ENCODE measurements around the gene CFAP46.
"Not testable (repeated sequence)": the region's sequence is repeated elsewhere in the genome, so short reads cannot be mapped to it uniquely, and the experiment has no call there.

Gene CFAP46

DNA sequence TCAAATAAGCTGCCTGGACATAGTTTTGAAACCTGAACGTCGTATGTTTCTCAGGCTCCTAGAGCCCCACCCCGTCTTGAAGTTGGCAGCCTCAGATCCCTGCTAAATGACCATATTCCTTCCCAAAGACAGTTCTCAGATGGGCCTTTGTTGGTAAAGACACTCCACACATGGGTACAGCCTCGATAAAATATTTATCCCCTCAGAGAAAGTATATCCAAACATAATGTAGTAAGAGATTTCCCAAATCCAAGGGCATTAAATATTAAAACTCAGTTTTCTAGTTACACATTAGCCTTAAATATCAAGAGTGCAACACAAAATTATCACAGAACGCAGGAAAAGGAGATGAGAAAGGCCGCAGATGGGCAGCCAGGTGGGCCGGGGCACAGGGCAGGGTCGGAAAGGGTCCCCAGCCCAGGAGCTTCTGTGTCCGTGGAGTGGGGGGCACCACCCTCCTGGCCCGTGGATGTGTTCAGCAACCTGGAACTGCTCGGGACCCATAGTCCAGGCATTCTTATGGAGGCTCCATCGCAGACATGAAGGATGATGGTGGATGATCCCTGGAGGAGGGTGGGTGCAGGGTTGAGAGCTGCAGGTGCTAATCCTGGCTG is 1.5 kb upstream of the CFAP46 start:
- no peak for DNase-seq (ENCODE audit: low spot score)

DNA sequence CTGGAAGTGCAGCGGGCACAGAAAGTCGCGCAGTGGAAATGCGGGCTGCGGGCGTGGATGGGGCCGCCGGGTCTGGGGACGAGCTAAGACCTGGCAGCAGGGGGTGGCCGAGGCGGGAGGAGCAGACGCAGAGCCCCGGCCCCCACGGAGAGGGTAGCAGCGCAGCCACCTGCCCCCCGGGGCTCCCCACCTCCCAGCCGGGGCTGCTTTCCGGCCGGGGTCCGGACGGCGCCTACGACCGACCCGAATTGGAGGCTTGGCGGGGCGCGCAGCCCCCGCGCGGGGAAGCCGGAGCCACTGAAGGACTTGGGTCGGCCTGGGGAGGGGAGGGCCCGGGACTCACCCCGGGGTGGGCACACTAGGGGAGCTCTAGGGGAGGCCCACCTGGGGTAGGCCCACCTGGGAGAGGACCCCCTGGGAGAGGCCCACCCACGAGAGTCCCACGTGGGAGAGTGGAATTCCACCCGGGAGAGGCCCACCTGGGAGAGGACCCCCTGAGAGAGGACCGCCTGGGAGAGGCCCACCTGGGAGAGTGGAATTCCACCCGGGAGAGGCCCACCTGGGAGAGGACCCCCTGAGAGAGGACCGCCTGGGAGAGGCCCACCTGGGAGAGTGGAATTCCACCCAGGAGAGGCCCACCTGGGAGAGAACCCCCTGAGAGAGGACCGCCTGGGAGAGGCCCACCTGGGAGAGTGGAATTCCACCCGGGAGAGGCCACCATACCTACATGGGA is 854 bp upstream of the CFAP46 start:
- DNase-seq (ENCODE audit: low spot score), result no peak

DNA sequence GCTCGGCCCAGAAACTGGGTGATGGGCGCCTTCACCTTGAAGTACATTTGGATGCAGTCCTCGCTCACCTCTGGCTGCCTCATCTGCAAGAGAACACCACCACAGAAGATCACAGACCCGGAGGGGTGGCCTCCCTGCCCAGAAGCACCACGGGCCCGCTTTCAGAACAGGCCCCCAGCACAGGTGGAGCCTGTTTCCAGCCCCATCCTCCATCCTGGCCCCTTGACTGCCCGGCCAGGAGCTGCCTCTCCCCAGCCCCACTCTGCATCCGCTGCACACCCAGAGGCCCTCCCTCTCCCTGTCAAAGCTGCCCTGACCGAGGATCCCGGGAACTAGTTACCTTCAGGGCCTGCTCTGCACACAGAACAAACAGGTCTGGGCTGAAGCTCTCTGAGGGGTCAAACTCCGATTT is 724 bp downstream of the CFAP46 start:
- DNase-seq (ENCODE audit: low spot score), result no peak

DNA sequence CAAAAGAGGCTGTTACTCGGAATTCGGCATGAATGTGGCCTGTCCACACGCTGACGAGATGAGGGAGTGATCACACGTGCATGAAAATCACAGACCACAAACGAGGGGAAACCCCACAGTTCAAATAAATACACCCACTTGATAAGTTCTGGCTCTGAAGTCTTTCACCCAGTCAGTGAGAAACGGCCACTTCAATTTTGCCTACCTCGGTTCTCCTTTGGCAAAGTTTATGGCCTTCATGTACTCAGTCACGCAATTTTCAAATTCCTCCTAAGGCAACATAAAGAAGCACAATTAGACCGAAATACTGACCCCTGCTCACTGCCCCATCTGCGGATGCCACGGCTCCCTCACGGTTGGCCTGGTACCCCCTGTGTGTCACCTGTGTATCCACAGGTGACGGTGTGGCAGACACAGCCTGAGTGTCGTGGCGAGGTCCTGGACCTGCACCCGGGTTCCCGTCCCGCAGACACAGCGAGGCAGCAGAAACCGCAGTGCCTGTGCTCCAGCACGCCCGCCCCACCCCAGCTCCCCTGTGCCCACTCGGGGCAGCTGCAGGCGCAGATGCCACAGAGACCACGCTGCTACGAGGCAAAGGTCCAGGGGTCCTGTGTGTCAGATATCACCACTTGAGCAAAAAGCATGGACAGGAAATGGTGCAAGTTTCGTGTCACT is 1.4 kb downstream of the CFAP46 start:
- no peak for DNase-seq (ENCODE audit: low spot score)

DNA sequence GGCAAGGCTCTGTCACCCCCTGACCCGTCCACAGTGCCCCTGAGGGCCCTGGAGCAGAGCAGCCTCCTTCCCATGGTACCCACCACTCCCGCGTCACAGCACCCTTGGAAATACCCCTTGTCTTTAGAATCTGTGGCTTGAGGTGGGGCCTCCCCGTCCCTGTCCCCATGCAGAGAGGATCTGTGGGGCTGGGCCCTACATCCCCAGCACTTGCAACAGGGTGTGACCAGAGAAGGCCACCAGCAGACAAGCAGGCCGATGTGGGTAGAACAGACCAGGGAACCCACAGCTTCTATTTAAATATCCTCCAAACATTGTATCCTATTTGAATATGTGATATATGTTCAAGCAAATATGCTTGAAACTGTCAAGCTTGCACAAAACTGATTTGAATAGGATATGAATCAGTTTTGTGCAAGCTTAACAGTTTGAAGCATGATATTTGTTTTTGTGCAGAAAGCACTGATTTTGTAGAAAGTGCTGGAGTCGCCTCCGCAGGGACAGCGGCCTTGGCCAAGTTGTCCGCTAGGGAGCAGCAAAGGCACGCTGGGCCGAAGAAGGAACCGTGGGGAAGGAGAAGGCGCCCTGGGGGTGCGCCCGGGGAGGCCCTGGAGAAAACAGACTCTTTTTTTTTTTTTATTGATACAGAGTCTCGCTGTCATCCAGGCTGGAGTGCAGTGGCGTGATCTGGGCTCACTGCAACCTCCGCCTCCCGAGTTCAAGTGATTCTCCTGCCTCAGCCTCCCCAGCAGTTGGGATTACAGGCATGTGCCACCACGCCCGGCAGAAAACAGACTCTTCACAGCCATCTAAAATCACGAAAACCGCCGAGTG is 2.2 kb downstream of the CFAP46 start:
- DNase-seq (ENCODE audit: low spot score), result peak; percentile 20

DNA sequence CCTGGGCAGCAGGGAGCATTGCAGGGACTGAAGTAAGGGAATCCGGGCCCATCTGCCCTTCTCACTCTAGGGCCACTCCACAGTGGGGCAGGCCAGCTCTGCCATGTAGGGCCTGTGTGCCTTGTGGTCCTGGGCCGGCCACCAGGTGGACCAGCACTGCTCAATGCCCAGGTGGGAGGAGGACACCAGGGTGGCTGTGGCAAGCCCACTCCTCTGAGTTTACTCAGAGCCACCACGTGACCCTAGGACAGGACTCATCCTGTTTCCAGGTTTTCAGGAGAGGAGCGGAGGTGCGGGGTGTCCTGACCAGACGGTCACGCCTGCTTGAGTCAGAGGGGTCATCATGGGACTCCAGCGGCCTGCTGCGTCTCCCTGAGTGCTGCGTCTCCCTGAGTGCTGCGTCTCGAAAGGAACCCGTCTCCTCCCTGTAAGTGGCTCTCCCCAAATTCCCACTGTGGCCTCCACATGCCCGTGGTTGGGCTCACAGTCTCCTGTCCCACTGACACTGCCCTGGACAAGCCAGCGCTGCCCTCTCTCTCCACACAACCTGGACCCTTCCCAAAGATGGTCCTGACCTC is 2.9 kb downstream of the CFAP46 start:
- DNase-seq (ENCODE audit: low spot score), result no peak

DNA sequence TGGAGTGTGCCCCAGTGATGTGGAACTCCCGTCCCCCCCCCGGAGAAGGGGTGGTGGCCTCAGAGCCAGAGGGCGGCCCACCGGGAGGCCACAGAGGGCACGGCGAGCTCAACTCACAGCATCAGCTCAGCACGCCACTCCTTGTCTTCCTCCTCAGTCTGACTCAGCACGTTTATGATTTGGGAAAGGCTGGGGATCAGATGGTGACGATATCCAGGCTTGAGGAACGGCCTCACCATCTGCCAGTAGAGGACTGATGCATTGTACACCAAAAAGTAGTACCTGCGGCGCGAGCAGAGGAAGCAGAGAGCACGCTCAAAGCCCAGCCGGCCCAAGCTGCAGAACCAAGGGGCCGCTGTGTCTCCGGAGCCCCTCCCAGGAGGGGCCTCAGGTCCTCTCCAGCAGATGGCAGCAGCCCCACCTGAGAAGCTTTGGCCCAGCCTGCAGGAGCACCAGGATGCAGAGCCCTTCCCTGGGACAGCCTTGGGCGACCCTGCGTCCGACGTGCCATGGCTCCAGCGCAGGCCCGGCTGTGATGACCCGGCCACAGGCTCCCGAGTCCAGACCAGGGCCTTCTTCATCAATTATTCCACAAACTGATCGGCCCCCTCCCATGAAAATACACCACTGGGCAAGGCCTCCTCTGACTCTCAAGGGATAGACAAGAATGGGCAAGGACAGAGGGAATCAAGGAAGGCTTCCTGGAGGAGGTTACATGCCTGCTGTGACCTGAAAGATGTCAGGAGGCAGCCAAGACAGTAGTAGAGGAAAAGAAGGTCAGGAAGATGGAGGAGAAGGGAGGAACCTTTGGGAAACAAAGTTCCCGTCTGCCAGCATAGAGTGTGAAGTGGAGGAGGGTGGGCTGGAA is 3.7 kb downstream of the CFAP46 start:
- no peak for DNase-seq (ENCODE audit: low spot score)

DNA sequence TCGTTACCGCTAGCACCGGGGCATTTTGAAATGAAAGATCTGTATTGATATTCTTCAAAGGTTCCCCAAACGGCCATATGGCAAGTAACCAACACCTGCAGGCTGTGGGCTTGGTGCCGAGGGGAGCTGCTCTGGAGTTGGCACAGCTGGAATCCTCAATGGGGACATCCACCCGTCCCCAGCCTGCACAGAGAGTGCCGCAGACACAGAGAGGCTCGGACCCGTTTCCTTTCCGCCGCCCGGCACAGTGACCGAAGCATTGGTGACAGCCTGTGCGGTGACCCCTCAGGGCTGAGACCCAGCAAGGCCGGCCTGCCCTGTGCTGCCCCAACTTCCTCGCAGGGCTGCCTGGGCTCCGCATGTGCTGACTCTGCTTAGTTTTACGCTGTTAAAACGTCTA is 4.5 kb downstream of the CFAP46 start:
- no peak for DNase-seq (ENCODE audit: low spot score)

DNA sequence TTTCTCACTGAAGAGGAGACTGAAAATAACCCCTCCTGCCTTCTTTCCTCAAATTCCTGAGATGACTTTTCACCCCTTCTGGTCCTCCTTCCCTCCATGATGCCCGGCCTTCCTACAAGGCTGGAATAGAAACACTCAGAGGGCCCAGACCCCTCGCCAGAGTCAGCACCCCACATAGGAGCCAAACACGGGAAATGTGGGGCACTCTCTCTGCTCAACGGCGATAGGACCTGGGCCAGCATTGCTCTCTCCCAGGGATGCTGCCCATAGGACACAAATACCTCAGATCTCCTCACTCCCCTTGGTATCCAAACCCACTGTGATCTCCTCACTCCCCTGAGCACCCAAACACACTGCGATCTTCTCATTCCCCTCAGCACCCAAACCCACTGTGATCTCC is 7.4 kb downstream of the CFAP46 start:
- DNase-seq (ENCODE audit: low spot score), result no peak

DNA sequence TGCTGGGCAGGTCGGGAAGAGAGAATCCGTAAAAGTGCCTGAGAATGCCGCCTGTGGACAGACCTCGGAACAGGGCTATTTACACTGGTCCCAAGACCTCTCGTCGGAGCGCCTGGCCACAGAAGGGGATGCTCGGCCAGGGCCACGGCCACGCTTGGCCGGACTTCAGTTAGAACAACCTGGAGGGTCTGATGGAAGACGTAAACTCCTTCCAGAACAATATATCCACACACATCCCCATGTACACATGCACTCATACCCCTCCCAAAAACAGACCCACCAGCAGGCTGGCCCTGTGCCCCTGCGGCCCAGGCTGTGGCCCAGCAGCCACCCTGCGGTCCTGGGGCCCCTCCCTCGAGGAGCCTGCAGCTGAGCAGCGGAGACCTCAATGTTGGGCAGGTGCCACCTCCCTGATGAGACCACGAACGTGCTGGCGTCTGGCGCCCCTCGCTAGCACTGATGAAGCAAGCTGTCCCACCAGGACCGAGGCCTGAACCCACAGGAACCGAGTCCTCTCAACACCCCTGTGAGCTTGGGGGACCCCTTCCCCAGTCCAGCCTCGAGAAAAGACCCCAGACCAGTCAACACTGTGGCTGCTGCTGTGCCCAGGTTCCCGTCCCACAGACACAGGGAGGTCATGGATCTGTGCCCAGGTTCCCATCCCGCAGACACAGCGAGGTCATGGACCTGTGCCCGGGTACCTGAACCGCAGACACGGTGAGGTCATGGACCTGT is 8.9 kb downstream of the CFAP46 start:
- no peak for DNase-seq (ENCODE audit: low spot score)

DNA sequence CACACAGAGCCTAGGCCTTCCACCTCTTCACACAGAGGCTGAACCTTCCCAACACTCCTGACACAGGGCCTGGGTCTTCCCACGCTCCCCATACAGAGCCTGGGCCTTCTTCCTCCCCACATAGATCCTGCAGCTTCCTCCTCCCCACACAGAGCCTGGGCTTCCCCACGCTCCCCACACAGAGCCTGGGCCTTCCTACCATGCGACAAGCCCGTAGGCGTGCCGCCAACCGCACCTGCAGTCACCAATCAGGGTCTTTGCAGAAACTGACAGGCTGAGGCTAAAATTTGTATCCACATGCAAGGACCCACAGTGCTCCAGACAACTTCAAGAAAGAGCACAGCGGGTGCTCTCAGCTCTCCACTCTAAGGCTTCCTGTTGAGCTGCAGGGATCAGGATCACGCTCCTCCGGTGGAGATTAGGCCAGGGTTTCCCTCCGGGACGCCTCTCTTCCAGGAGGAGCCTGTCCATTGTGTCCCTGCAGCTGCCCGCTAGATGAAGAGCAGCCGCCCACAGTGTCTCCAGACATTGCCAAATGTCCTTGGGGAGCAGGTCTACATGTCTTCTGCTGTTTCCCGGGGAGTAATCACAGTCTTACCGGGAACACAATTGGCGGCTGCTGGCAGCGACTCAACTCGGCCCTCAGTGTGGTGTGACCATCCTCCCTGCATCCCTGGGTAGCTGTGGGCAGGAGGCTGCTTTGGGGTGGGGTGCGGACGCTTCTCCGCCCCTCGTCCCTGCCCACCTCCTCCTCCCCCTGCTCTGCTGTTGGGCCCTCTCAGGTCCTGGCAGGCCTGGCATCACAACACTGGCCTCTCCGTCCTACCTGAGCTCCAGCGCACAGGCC is 9.7 kb downstream of the CFAP46 start:
- peak; percentile 7 for DNase-seq (ENCODE audit: low spot score)

DNA sequence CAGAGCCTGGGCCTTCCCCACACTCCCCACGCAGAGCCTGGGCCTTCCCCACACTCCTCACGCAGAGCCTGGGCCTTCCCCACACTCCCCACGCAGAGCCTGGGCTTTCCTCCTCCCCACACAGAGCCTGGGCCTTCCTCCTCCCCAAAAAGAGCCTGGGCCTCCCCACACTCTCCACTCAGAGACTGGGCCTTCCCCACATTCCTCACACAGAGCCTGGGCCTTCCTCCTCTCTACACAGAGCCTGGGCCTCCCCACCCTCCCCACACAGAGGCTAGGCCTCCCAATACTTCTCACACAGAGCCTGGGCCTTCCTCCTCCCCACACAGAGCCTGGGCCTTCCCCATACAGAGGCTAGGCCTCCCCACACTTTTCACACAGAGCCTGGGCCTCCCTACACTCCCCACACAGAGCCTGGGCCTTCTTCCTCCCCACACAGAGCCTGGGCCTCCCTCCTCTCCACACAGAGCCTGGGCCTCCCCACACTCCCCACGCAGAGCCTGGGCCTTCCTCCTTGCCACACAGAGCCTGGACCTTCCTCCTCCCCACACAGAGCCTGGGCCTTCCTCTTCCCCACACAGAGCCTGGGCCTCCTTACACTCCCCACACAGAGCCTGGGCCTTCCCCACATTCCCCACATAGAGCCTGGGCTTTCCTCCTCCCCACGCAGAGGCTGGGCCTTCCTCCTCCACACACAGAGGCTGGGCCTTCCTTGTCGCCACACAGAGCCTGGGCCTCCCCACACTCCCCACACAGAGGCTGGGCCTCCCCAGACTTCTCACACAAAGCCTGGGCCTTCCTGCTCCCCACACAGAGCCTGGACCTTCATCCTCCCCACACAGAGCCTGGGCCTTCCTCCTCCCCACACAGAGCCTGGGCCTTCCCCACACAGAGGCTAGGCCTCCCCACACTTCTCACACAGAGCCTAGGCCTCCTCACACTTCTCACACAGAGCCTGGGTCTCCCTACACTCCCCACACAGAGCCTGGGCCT is 10.8 kb downstream of the CFAP46 start:
- not testable (repeated sequence) for DNase-seq (ENCODE audit: low spot score)

DNA sequence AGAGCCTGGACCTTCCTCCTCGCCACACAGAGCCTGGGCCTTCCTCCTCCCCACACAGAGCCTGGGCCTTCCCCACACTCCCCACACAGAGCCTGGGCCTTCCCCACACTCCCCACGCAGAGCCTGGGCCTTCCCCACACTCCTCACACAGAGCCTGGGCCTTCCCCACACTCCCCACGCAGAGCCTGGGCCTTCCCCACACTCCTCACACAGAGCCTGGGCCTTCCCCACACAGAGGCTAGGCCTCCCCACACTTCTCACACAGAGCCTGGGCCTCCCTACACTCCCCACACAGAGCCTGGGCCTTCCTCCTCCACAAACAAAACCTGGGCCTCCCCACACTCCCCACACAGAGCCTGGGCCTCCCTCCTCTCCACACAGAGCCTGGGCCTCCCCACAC is 11.7 kb downstream of the CFAP46 start:
- DNase-seq (ENCODE audit: low spot score), result not testable (repeated sequence)

DNA sequence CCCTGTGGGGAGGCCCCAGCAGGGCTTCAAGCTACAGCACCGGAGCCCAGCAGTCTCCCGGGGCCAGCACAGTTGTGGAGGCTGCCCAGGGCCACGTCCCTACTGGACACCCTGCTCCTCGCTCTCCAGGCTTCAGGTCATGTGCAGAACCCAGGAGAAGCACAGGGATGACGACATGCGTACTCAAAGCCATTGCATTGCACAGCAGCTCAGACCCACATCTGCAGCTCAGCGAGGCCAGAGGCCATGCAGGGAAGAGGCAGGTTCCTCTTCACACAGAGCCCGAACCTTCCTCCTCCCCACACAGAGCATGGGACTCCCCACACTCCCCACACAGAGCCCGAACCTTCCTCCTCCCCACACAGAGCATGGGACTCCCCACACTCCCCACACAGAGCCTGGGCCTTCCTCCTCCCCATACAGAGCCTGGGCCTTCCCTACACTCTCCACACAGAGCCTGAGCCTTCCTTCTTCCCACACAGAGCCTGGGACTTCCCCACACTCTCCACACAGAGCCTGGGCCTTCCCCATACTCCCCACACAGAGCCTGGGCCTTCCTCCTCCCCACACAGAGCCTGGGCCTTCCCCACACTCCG is 12.3 kb downstream of the CFAP46 start:
- no peak for DNase-seq (ENCODE audit: low spot score)

DNA sequence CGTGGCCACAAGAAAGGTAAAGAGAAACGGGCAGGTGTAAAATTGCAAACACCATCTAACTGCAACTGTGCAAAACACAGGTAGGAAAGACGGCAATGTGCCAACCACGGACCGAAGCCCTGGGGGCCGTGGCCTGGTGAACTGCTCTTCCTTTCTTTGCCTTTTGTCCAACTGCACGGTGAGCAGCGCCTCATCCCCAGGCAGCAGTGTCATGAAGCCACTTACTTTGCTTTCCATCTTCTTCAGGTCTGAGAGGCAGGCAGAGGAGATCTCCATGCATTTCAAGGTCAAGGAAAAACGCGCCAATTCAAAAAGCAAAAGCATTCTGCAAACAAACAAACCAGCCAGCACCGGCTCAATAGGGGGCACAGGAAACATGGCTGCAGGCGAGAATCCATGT is 12.9 kb downstream of the CFAP46 start:
- DNase-seq (ENCODE audit: low spot score), result no peak

DNA sequence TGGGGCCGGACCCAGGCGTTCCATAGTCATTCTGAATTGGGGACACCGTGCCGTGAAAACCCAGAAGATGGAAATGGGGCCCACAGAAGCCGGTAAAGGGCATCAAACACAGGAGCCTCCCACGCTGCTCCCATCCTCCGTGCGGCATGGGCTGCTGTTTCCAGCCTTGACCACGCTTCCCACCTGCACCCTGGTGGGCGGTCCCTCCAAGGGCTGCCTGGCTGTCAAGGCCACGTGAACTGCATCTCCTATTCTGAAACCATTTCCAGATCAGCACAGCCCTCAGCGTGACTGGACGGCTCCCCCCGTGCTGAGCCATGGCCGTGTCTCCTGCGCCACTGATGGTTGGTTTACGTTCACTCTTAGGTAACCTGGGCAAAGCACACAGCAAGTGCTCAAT is 14.1 kb downstream of the CFAP46 start:
- no peak for DNase-seq (ENCODE audit: low spot score)

DNA sequence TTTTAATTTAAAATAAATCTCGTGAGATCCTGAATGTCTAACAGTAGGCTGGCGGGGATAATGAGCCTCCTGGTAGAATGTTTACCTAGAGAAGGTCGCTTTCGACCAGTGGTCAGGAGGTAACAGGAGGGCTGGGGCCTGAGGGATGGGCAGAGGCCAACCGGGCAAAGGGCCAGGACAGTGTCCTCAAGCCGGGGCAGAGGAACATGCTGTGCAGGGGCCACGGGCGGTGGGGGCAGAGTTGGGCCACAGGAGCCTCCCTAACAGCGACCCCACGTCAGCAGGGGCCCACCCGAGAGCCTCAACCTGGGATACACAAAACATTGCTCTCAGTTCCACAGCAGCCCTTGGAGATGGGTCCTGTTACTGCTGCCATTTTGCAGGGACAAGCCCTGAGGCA is 14.5 kb downstream of the CFAP46 start:
- no peak for DNase-seq (ENCODE audit: low spot score)

Measured in pons (tissue), 1 donor.